22Rv1 (cell line): ENCODE measurements around the gene YY1AP1.

ENCODE experiments used
- CTCF ChIP-seq: fragments of 450-650 bp; IDR thresholded peaks from 2 replicates; pipeline ENCODE4 v1.5.1; 2017; ENCODE audit warnings: mild to moderate bottlenecking
- ZFX ChIP-seq: fragments of 450-650 bp; IDR thresholded peaks from 2 replicates; pipeline ENCODE4 v1.6.1; 2017; ENCODE audit warnings: antibody characterized with exemption, borderline replicate concordance

- TF ChIP-seq CTCF = no peak
- no peak for TF ChIP-seq ZFX
Measured at GRCh38 chr1:155717041-155717440, 28.5 kb upstream of the YY1AP1 start.
